Measurements from ENCODE around the gene CARS1.

CARS1 gene

DNA sequence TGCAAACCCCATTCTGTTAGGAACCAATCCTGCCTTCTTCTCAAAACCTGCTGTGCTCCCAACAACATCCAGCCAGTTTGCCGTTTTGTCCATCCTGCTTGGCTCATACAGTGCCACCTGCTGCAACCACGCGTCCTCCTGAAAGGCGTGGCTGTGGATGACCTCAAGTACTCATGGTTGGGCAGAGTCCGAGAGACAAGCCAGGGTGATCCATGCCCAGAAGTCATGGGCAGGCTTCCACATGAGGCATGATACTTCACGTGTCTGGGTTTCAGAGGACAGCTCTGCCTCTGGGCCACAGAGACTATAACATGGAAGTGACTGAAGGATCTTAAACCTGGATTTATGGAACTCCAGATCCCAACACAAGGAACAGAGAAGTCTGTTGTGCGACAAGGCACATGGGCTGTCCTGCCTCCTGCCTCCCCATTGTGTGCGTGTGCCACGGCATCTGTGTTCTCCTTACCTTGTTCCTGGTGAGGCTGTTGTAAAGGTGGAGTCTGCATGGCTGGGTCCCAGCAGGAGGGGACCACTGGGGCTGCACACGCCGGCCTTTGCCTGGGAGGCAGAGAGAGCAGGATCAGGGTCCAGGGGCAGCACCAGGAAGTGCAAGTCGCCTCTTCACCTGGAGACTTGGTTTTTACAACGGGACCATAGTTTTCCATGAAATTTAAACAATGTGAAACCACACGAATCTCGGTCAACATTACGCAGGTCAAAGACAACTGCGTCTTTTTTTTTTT lies 15.4 kb downstream of the CARS1 start:
- no peak for DNase-seq (ENCODE audit: low read depth in 1 of 2, low spot score in 1 of 2)

DNA sequence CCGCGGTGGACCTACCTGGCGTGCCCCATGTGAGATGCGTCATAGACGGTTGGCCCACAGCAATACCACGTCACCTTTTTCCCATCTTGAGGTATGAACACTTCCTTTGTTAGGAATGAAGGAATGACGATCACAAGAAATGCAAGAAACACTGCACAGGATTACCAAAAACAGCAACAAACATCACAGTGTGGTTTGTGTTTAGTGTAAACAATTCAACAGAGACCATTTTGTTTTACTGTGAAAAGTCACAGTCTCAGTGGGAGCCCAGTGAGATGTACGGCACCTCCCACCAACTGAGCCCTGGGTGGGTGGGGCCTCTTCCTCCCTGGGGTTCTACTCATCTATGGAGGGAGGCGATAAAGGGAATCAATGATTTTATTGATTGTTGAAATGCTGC lies 16.3 kb downstream of the CARS1 start:
- no peak for DNase-seq (ENCODE audit: low read depth in 1 of 2, low spot score in 1 of 2)

DNA sequence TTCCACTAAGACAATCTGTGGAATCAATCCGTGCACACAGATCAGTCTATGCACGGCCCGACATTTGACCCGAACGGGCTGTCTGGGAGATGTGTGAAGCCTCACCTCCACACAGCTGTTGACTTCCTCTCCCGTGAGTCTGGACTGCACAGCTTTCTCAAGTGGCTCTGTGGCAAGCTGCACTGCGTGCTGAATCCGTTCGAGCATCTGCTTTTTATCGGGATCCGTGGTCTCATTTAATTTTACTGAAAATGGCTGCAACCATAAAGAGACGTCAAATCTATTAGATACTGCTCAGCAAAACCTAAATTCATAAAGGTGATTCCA lies 19.3 kb downstream of the CARS1 start:
- DNase-seq (ENCODE audit: low read depth in 1 of 2, low spot score in 1 of 2): no peak

DNA sequence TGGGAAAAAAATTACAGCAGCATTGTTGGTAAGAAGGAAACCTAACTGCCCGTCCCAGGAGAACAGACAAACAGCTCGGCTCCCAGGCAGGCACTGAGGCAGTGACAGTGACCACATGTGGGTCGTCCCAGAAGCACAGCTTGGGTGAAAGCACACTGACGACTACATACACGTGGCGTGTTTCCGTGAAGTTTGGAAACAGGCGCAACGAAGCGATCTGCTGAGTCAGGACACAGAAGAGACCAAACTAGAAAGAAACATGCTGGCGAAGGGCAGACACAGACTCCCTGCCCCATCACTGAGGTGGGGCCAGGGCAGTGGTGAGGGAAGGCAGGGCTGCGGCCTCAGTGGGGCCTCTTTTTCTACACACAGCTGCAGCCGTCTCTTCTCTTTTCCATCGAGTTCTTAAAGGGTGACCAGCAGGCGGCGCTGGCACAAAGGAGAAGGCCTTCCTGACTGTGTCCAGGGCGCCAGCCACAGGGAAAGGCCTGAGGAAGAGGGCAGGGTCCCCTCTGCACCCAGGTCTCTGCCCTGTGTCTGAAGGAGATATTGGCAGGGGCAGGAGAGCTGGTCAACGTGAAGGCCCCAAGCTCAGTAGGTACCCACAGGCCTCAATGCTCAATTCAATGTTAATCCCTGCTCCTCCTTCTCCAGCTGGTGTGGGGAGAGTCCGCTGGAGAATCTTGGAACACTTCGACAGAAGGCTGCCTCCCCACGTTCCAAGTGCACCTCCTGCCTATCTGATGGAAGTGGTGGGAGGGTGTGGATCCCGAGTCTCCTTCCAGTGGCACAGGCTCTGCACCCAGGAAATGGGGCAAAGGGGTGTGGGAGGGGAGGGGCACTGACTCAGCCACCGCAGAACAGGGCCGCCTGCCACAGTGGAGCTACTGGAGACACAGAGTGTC lies 19.9 kb downstream of the CARS1 start:
- no peak for DNase-seq (ENCODE audit: low read depth in 1 of 2, low spot score in 1 of 2)

DNA sequence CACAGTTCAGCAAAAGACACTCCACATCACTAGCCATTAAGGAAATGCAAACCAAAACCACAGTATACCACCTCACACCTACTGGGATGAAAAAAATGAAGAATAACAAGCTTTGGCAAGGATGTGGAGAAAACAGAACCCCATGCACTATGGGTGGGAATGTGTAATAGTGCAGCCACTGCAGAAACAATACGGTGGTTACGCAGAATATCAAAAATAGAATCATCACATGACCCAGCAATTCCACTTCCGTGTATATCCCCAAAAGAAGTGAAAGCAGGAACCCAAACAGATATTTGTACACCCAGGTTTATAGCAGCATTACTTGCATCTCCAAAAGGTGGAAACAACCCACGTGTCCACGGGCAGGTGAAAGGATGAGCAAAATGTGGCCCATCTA lies 20.8 kb downstream of the CARS1 start:
- no peak for DNase-seq (ENCODE audit: low read depth in 1 of 2, low spot score in 1 of 2)

DNA sequence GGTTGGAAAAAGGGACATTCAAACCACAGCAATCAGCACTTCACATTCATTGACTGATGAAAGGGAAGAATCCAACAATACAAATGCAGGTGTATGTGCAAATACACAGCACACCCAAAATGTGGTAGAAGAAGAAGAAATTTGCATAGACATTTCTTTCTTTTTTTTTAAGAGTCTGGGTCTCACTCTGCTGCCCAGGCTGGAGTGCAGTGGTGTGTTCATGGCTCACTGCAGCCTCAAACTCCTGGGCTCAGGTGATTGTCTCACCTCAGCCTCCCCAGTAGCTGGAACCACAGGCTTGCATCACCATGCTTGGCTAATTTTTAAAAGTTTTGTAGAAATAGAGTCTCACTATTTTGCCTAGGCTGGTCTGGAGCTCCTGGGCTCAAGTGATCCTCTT lies 21.9 kb downstream of the CARS1 start:
- no peak for DNase-seq (ENCODE audit: low read depth in 1 of 2, low spot score in 1 of 2)

DNA sequence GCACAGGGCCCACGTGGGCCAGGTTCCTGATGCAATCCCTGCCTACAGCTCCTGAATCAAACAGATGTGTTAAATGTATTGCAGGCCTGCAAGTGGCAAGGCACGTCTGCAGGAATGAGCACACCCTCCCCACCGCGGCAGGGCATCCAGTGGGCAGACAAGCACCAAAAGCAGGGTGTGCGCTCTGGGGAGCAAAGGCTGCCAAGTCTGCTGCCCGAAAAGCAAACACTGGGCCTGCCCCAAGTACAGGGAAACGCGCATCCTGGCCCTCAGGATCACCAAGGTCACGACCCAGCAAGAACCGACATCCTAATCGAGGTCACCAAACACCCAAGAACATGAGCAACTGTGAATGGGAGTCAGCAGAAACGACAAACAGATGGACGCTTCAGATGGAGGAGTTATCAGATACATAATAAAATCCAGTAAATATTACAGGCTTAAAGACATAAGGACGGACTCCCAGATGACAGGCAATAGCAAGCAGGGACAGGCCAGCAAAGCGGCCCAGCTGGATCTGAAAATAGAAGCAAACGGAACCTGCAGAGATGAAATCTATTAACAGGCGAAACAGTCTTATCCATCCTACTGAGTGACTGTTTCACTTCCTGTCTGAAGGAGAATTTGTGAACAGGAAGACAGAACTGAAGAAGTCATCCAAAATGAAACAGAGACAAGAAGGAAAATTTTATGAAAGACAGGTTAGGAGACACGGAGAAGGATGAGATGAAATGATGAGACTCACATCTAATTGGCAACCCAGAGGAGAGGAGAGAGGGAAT lies 26.7 kb downstream of the CARS1 start:
- no peak for DNase-seq (ENCODE audit: low read depth in 1 of 2, low spot score in 1 of 2)

DNA sequence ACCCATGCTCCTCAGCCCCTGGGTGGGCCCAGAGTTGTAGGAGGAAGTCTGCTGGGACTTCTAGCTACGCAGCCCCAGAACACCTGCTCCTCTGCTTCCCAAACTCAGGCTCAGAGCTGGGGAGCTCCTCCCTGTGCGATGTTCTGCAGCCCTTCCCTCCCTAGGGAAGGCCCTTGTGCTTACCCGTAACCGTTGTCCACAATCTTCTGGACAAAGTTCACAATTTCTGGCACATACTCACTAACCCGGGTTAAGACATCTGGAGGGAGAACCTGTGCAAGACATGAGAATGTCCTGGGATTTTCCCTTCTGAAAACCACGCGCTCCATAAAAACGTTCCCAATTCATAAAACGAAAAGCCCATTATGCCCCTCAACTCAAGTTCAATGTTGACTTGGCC lies 28.4 kb downstream of the CARS1 start:
- no peak for DNase-seq (ENCODE audit: low read depth in 1 of 2, low spot score in 1 of 2)

DNA sequence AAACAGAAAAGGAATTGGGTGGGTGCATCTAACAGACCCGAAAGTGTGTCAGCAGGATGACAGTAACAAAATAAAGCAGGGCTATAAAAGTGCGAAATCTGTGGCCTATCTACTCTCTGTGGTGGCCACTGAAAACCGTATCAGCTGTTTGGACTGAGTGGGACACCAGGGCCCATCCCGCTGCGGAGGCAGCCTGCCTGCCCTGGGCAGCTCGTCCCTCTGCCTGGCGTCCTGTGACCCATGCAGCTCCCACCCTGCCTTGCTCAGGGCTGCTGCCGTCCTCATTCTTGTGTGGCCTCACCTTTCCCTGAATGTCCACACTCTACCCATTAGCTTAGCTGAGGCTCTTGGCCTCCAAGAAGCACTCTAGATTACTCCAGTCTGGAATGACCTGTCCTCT lies 30.4 kb downstream of the CARS1 start:
- no peak for DNase-seq (ENCODE audit: low read depth in 1 of 2, low spot score in 1 of 2)

DNA sequence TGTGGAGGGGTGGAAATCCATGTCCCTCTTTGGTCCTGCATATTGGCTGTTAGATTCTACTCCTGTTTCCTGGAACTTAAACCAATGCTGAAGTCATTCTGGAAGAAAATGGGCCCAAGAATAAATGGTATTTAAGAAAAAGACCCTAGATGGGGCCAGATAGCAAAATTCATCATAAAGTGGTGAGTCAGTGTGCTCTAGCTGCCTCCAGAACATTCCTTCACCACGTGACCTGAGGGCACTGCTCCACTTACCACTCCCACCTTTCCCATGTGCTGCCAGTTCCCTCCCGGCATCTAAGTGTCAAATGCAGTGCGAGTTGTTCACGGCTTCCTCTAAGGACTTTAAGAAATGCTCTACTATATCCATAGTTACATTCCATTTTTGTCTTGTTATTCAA lies 34.2 kb downstream of the CARS1 start:
- no peak for DNase-seq (ENCODE audit: low read depth in 1 of 2, low spot score in 1 of 2)

DNA sequence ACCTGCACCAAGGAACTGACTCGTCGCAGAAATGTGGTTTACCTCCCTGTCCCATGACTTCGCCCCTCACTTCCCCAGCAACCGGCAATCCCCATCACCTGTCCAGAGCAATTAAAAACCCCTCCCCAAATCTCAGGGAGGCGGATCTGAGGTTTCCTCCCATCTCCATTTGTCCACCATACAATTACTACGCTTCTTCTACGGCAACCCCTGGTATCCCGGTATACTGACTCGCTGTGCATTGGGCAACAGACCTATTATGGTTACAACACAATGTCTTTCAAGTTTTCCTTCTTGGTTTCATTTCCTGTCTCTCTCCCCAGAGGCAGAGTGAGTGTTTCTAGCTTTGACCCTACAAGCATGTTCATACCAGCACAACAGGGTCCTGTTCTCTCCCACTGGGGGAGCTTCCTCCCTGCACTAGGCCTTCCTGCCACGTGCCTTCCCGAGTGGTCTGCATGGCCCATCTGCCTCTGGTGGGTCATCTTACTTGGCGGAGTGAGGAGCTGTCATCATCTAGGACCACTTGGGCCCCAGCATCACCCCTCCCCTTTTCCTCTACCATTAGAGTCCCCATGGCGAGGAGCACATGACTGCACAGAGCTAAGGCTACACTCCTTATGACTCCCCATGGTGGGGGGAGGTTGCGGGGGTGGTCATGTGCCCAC lies 34.8 kb downstream of the CARS1 start:
- DNase-seq (ENCODE audit: low read depth in 1 of 2, low spot score in 1 of 2): no peak

DNA sequence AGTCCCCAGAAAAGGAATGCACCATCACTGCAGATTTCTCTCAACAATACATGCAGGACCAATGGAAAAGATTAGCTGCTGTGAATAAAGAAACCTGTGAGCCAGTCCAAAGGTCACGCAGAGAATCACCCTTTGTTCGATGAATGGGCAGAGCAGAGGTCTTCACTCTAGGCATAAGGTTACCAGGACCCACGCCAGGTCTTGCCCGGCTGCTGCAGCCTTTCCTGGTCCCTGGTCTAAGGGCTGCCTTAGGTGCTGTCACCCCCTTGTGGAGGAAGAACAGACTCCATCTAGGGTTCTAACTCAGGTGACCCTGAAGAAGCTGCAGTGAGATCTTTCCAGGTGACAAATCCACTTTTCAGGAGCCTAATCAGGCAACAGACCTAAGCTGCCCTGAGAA lies 36.1 kb downstream of the CARS1 start:
- DNase-seq (ENCODE audit: low read depth in 1 of 2, low spot score in 1 of 2): no peak

DNA sequence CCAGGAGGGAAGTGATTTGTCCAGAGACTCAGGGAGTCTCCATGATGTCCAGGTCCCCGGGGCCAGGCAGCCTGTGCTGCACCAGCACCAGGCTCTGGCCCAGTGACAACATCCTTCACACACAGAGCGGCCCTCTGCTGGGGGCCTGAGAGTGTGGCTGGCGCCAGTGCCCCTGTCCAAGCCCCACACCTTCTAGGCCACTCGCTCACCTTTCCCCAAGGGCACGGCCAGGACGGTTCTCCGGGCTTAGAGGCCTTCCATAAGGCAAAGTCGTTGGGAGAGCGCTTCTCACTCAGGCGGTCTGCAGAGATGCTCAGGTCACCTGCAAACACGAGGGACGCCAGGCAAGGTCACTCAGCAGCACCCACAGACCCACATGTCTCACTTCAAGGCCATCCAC lies 37.2 kb downstream of the CARS1 start:
- DNase-seq (ENCODE audit: low read depth in 1 of 2, low spot score in 1 of 2): no peak

DNA sequence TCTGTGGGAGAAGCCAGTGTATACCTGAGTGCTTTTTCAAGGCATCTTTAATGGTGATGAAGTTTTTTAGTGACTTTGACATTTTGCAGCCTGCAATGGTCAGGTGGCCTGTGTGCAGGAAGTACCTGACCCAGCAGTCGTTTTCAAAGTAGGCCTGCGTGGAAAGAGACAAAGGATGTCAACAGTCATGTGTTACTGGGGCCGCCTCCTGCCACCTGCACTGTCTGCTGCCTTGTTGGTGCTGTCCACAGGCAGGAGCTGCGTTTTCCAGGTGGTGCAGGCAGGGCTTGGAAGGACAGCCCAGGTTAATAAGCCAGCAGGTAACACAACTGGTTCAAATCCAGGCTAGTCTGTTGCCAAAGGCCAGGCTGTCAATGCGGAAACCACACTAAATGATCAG lies 38.6 kb downstream of the CARS1 start:
- no peak for DNase-seq (ENCODE audit: low read depth in 1 of 2, low spot score in 1 of 2)

DNA sequence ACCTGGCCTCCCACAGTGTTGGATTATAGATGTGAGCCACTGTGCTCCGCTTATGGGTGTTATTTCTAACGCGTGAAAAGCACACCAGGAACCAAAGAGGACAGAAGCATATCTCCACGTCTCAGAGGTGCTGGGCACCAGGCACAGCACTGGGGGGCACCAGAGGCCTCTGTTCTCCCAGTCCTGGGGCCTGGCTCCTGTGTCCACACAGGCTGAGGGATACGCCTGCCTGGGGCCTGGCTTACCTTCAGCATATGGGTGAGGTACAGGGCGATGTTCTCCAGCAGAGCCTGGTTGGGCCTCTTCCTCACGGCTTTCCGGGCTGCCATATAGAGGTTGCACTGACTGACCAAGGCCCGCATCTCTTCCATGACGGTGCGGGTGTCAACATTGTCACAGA lies 40.4 kb downstream of the CARS1 start:
- DNase-seq (ENCODE audit: low read depth in 1 of 2, low spot score in 1 of 2): no peak

DNA sequence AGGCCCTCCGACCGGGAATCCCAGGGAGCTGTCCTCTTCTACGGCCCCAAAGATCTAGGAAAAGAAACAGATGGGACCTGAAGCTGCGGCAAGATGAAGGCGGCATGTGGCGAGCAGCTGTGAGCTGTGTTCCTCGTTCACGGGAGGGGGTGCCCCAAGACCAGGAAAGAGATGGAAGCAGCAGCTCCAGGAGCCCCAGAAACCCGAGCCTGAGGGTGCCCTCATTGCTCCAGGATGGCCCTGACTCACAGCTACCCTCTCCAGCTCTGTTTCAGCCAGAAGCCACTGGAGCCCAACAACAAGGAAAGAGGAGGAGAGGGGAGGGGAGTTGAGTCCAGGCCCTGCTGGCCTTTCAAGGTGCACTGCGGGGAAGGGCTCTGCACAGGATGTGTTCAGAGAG lies 41.4 kb downstream of the CARS1 start:
- DNase-seq (ENCODE audit: low read depth in 1 of 2, low spot score in 1 of 2): no peak

DNA sequence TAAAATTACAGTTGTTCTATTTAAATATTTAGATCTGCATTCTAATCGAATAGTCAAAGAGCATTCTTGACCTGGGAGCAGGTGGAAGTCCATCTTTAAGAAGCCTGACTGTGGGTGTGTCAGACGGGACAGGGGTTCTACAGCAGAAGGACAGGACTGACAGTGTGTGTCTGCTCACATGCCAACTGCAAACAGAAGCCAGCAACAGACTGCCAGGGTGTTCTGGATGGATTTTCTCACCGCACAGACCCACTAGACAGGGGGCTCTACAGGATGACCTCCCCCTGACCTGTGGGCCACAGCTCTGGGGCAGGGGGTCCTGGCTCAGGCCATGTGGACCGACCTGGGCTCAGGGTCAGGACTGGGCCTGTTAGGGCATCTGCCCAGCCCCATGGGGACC lies 42.3 kb downstream of the CARS1 start:
- no peak for DNase-seq (ENCODE audit: low read depth in 1 of 2, low spot score in 1 of 2)

DNA sequence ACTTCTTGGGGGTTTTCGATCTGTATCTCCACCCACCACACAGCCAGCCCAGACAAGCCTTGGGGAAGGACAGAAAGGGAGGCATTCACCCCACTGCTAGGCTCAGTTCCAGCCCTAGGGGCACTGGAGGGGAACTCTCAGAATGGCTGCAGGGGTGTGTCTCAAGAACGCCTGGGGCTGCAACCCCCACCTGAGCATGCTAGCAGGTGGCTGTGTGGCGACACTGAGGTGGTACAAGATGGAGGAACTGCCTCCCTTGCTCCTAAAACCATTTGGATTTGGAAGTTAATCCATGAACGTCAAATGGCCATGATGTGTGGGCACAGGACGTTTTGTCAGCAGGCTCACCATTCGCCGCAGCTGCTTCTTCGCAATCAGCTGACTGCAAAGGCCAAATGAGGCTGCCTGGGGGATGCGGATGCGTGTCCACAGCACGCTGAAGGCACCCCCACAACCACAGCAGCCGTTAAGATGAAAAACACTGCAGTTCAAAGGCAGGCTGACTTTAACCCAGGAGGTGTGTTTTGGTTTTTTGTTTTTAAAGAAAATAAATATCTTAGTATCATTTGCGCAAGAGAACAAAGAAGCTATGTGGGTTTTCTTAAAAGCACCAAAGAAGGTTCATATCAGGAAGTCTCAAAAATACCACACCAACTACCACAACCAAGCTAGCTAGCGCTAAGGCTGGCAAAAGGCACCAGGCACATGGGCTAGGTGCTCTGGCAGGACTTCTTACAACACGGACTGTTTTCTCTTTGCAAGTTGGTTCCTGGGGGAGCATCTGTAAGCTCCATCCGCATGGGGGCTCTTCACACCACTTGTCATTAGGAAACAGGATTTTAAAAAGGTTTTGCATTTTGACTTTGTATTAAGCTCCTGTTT lies 42.9 kb downstream of the CARS1 start:
- peak; percentile 10 to 49 for DNase-seq (ENCODE audit: low read depth in 1 of 2, low spot score in 1 of 2)

DNA sequence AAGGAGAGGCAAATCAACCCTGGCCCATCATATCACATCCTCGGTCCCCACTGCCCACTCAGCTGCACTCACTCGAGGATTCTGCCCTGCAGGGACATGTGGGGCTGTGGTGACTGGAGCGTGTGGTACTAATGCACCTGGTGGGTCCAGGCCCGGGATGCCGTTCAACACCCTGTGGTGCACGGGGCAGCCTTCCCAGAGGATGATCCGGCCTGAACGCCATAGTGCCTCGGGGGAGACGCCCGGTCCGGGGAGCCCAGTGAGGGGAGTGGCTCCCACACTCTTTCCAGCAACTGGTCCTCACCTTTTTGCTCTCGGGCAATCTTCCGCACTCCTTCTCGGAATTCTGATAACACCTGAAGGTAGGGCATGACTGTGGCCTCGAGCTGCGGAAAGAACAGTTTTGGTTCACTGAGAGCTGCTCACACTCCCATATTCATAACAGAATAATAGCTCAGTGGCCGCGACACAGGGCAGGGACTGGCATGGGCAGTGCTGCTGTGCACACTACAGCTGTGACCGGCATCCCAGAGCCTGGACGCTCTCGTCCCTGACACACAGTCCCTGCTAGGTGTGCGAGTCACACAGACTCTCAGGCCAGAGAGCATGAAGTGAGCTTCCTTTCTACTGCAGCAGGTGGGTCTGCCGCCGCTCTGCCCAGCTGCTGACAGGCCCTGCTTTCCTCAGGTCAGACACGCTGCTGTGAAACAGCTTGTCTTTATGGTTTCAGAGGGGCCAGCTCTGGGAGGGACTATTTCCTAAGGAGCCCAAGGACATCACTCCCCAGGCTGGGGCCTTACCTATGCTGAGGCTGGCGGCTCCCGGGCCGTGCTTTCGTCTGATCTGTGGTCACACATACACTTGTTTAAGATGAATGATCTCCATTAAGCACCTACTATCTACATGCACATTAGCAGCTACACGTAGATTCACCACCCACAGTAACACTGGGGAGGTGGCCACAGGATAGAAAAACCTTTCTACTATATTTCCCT lies 45.0 kb downstream of the CARS1 start:
- no peak for DNase-seq (ENCODE audit: low read depth in 1 of 2, low spot score in 1 of 2)
